GM23338 (cell line): ENCODE results near the gene DENND5A. TPM values are rescaled to one million over a fixed set of nuclear protein-coding genes. Genes with fewer than 3 reads are reported as not detected.

Source experiments
- ATAC-seq: fragments of 200-7000 bp; cut with Tn5 transposase; 3 replicates; pipeline ENCODE4 v1.9.1; 2020
- DNase-seq: peaks from one replicate; pipeline ENCODE4 v3.0.0-alpha.2; 2015; ENCODE audit warnings: low spot score
- H2AFZ ChIP-seq: fragments of 200-600 bp; sonication (generic); 2 replicates; pipeline ENCODE4 v1.8.0; 2016; ENCODE audit warnings: antibody characterized with exemption, mild to moderate bottlenecking, moderate library complexity
- H3F3A ChIP-seq: fragments of 200-600 bp; sonication (generic); replicated peaks from 2 replicates; pipeline ENCODE4 v1.8.0; 2017; ENCODE audit warnings: antibody characterized with exemption, mixed run types, low read depth
- H3K27ac ChIP-seq: fragments of 200-600 bp; sonication (generic); 2 replicates; pipeline ENCODE4 v1.6.1; 2016; ENCODE audit warnings: low read depth
- H3K27me3 ChIP-seq: fragments of 200-600 bp; sonication (generic); 2 replicates; pipeline ENCODE4 v1.8.0; 2016; ENCODE audit warnings: mild to moderate bottlenecking, mixed run types, moderate library complexity; ENCODE audit not compliant: insufficient read depth
- H3K36me3 ChIP-seq: fragments of 200-600 bp; sonication (generic); 2 replicates; pipeline ENCODE4 v1.8.0; 2016; ENCODE audit warnings: mild to moderate bottlenecking; ENCODE audit not compliant: insufficient read depth
- H3K4me1 ChIP-seq: fragments of 200-600 bp; sonication (generic); 2 replicates; pipeline ENCODE4 v1.8.0; 2016; ENCODE audit warnings: mild to moderate bottlenecking, moderate library complexity; ENCODE audit not compliant: insufficient read depth
- H3K4me2 ChIP-seq: fragments of 200-600 bp; sonication (generic); 2 replicates; pipeline ENCODE4 v1.7.1; 2017; ENCODE audit warnings: mixed run types
- H3K4me3 ChIP-seq: fragments of 200-600 bp; sonication (generic); 2 replicates; pipeline ENCODE4 v1.6.1; 2016; ENCODE audit warnings: mixed run types
- H3K79me2 ChIP-seq: fragments of 200-600 bp; sonication (generic); replicated peaks from 2 replicates; pipeline ENCODE4 v1.8.0; 2017; ENCODE audit warnings: mild to moderate bottlenecking; ENCODE audit not compliant: insufficient read depth
- H3K9me2 ChIP-seq: fragments of 200-600 bp; sonication (generic); 2 replicates; pipeline ENCODE4 v1.8.0; 2017; ENCODE audit not compliant: insufficient read depth
- H4K20me1 ChIP-seq: fragments of 200-600 bp; sonication (generic); replicated peaks from 2 replicates; pipeline ENCODE4 v1.8.0; 2017; ENCODE audit warnings: mild to moderate bottlenecking; ENCODE audit not compliant: insufficient read depth
- H3K27ac Mint-ChIP-seq: 2 replicates; pipeline ENCODE4 v1.8.0; 2020; ENCODE audit warnings: inconsistent platforms, mild to moderate bottlenecking, moderate library complexity, mixed read lengths
- H3K27me3 Mint-ChIP-seq: 3 replicates; pipeline ENCODE4 v1.8.0; 2022; ENCODE audit warnings: low read depth, mild to moderate bottlenecking, moderate library complexity, mixed read lengths, inconsistent platforms; ENCODE audit not compliant: insufficient read depth, poor library complexity
- H3K36me3 Mint-ChIP-seq: 3 replicates; pipeline ENCODE4 v1.8.0; 2021; ENCODE audit warnings: low read depth, mild to moderate bottlenecking, inconsistent platforms, moderate library complexity, mixed read lengths
- H3K4me1 Mint-ChIP-seq: 3 replicates; pipeline ENCODE4 v1.8.0; 2020; ENCODE audit warnings: mild to moderate bottlenecking, inconsistent platforms, mixed read lengths
- H3K4me3 Mint-ChIP-seq: 3 replicates; pipeline ENCODE4 v1.8.0; 2021; ENCODE audit warnings: moderate library complexity, mild to moderate bottlenecking, inconsistent platforms, mixed read lengths
- H3K9me3 Mint-ChIP-seq: 3 replicates; pipeline ENCODE4 v1.8.0; 2020; ENCODE audit warnings: moderate library complexity, mild to moderate bottlenecking, inconsistent platforms, mixed read lengths
- CTCF ChIP-seq, 2 experiments: fragments of 200-600 bp in 1 of 2; sonication (generic) in 1 of 2; conservative IDR thresholded peaks; 2 replicates each; pipeline versions ENCODE4 v1.5.1 to v1.6.1; 2016 to 2017; ENCODE audit warnings: antibody characterized with exemption in 2 of 2, low read depth in 2 of 2, mild to moderate bottlenecking in 2 of 2, moderate library complexity in 1 of 2
- ETS1 ChIP-seq: IDR thresholded peaks from 2 replicates; pipeline ENCODE4 v1.6.1; 2016; ENCODE audit warnings: antibody characterized with exemption
- EZH2 ChIP-seq: fragments of 200-600 bp; sonication (generic); IDR thresholded peaks from one replicate; pipeline ENCODE4 v1.8.0; 2017; ENCODE audit warnings: antibody characterized with exemption, mild to moderate bottlenecking, low read depth; ENCODE audit not compliant: unreplicated experiment
- JUNB ChIP-seq: IDR thresholded peaks from one replicate; pipeline ENCODE4 v1.6.1; 2016; ENCODE audit warnings: antibody characterized with exemption; ENCODE audit not compliant: unreplicated experiment
- NANOG ChIP-seq: IDR thresholded peaks from 2 replicates; pipeline ENCODE4 v1.6.1; 2016; ENCODE audit warnings: antibody characterized with exemption, borderline replicate concordance
- ZNF114 ChIP-seq: fragments of 250-450 bp; sonication (Bioruptor Pico); IDR thresholded peaks from 2 replicates; pipeline ENCODE4 v1.5.0; 2020; ENCODE audit warnings: mild to moderate bottlenecking, moderate library complexity
- ZNF331 ChIP-seq: fragments of 250-450 bp; sonication (Bioruptor Pico); IDR thresholded peaks from 2 replicates; pipeline ENCODE4 v1.5.0; 2020; ENCODE audit warnings: low read depth, mild to moderate bottlenecking, moderate library complexity
- ZNF462 ChIP-seq: fragments of 250-450 bp; sonication (Bioruptor Pico); IDR thresholded peaks from 2 replicates; pipeline ENCODE4 v1.5.0; 2020; ENCODE audit warnings: mild to moderate bottlenecking, moderate library complexity
- polyA plus RNA-seq: library from polyadenylated mRNA; unstranded; fragments of >200 nt; fragmentation: Nextera tagmentation; extraction: Ambion mirVana; gene quantifications from 2 replicates; pipeline ENCODE4 v1.2.1, GENCODE V29; 2016
- total RNA-seq: library from RNA; depleted of rRNA; stranded (reverse); fragments of >200 nt; shearing (Covaris generic); gene quantifications from 2 replicates; pipeline ENCODE4 v1.2.3, GENCODE V29; 2014

The DENND5A gene
- total and polyA plus RNA-seq, 2 experiments from 2014 or later = 28.1 to 56.3 TPM

- Mint-ChIP-seq H3K9me3 (no peaks in the 10 kb centered on the region), H3K4me1 (no peaks in the 10 kb centered on the region), H3K4me3 (no peak overlapping the region), H3K27me3 (no peaks in the 10 kb centered on the region), H3K27ac (no peak overlapping the region), H3K36me3 (peaks cover 29% of the 10 kb centered on the region)
- TF ChIP-seq ZNF114 (CRISPR knock-in tag) (no peak), ETS1 (no peak), NANOG (no peak), EZH2 (no peak), JUNB (no peak), ZNF462 (CRISPR knock-in tag) (no peak), ZNF331 (CRISPR knock-in tag) (no peak), CTCF (conservative IDR thresholded peaks at IDR 0.05; ENCODE audit: low read depth in 2 of 2) (no peak)
- no peak overlapping the region for H3K27ac ChIP-seq
- DNase-seq (no peak), ATAC-seq (no peak)
- H3K36me3 ChIP-seq = peaks cover 17% of the 10 kb centered on the region
- H3K4me2 ChIP-seq = no peak overlapping the region
- H2AFZ ChIP-seq = no peak overlapping the region
- H3K4me1 ChIP-seq = no peaks in the 10 kb centered on the region
- H4K20me1 ChIP-seq = no peaks in the 10 kb centered on the region; the same call in 1 of the 2 replicates
- no peaks in the 10 kb centered on the region for H3K79me2 ChIP-seq
- H3F3A ChIP-seq = no peaks in the 10 kb centered on the region
- no peaks in the 10 kb centered on the region for H3K27me3 ChIP-seq
- no peaks in the 10 kb centered on the region for H3K9me2 ChIP-seq
- H3K4me3 ChIP-seq = no peak overlapping the region
Observed at GRCh38 chr11:9150926-9151325, 114.2 kb downstream of the DENND5A start.
